A673 (cell line): Measurements from ENCODE around the gene JUNB. TPM values are rescaled to one million over a fixed set of nuclear protein-coding genes. Genes with fewer than 3 reads are reported as not detected.
A peak's percentile ranks its signal among the peaks of the same experiment; 100 is the strongest.

Source experiments
- BruUV-seq: library from RNA; stranded (reverse); fragments of 400-500 nt; replicated peaks from 2 replicates; lab custom pipeline; 2021; lab: Mats Ljungman, UMichigan
- CTCF ChIA-PET: fragments of 300-600 bp; sonication (Branson Sonifier 250); formaldehyde crosslinking; loops from one replicate; lab custom pipeline; 2022; ENCODE audit warnings: antibody characterized with exemption; lab: Charles Lee
- POLR2A ChIA-PET: fragments of 300-600 bp; sonication (Branson Sonifier 250); formaldehyde crosslinking; loops from one replicate; lab custom pipeline; 2022; ENCODE audit warnings: antibody characterized with exemption; ENCODE audit not compliant: low non-redundant PET; lab: Charles Lee
- DNase-seq: peaks from one replicate; pipeline ENCODE4 v3.0.0-alpha.2; 2015; ENCODE audit warnings: low spot score
- H3K27ac ChIP-seq: fragments of 200-600 bp; sonication (generic); 2 replicates; pipeline ENCODE4 v1.5.1; 2016; ENCODE audit warnings: mixed run types, low read depth, mild to moderate bottlenecking, mixed read lengths, antibody characterized with exemption, low read length; ENCODE audit not compliant: poor library complexity, severe bottlenecking
- H3K27me3 ChIP-seq: fragments of 200-600 bp; sonication (generic); replicated peaks from 2 replicates; pipeline ENCODE4 v1.6.1; 2017; ENCODE audit warnings: mixed run types, low read depth, mild to moderate bottlenecking, mixed read lengths, antibody characterized with exemption, low read length; ENCODE audit not compliant: insufficient read depth, poor library complexity
- H3K36me3 ChIP-seq: fragments of 200-600 bp; sonication (generic); 2 replicates; pipeline ENCODE4 v1.6.1; 2016; ENCODE audit warnings: mixed run types, mild to moderate bottlenecking, mixed read lengths, antibody characterized with exemption, low read length; ENCODE audit not compliant: insufficient read depth, poor library complexity, severe bottlenecking
- H3K4me1 ChIP-seq: fragments of 200-600 bp; sonication (generic); 2 replicates; pipeline ENCODE4 v1.6.1; 2017; ENCODE audit warnings: mixed run types, mild to moderate bottlenecking, mixed read lengths, antibody characterized with exemption, low read length; ENCODE audit not compliant: insufficient read depth, poor library complexity, severe bottlenecking
- H3K4me3 ChIP-seq: fragments of 200-600 bp; sonication (generic); 2 replicates; pipeline ENCODE4 v1.5.1; 2016; ENCODE audit warnings: low read depth, mixed run types, mild to moderate bottlenecking, mixed read lengths, low read length; ENCODE audit not compliant: poor library complexity, severe bottlenecking
- H3K9me3 ChIP-seq: fragments of 200-600 bp; sonication (generic); 2 replicates; pipeline ENCODE4 v1.6.1; 2016; ENCODE audit warnings: mixed run types, low read depth, mild to moderate bottlenecking, mixed read lengths, antibody characterized with exemption, low read length; ENCODE audit not compliant: poor library complexity, severe bottlenecking
- CTCF ChIP-seq: fragments of 300-800, 200-600 bp; sonication (generic); conservative IDR thresholded peaks from 2 replicates; pipeline ENCODE4 v1.5.1; 2017; ENCODE audit warnings: low read depth, mild to moderate bottlenecking, antibody characterized with exemption, low read length, moderate library complexity, mixed read lengths
- EZH2 ChIP-seq: fragments of 200-600 bp; sonication (generic); IDR thresholded peaks from 2 replicates; pipeline ENCODE4 v1.6.1; 2017; ENCODE audit warnings: borderline replicate concordance, low read depth, mild to moderate bottlenecking, mixed read lengths, antibody characterized with exemption, low read length; ENCODE audit not compliant: poor library complexity, severe bottlenecking
- intact Hi-C: fragments of 100-400 bp; cut with micrococcal nuclease; formaldehyde crosslinking; loops from one replicate; pipeline ENCODE4 v1.10.0; 2022; ENCODE audit not compliant: unreplicated experiment
- total RNA-seq: library from RNA; stranded (reverse); gene quantifications from 2 replicates; pipeline ENCODE4 v1.2.3, GENCODE V29; 2021

Gene JUNB
- total RNA-seq, 1 experiment from 2014 or later, result 27.7 TPM

DNA sequence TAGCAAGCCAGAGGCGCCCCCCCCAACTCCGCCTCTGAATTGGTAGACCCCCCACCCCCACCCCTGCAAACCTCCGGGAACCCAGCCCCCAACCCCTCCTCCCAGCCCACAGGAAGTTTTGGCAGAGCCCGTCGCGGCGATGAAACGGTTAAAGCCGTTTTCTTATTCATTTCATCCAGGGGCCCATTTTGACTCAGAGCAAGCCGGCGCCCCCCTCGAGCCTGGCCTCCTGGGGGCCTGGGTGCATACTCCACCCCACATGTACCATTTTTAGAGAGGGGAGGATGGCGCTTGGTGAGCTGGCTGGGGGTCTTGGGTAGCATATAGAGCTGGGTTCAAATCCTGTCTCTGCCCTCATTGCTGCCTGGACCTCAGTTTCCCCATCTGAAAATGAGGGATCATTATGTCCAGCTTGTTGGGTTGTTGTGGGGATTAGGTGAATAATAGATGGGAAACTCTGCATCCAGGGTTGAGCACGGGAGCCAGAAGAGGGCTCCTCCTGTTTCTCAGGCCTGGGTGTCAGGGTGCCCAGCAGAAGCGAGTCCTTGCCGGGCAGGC lies 7.9 kb upstream of the JUNB start:
- Histone ChIP-seq H3K27me3 (no peaks in the 10 kb centered on the region), H3K4me1 (peaks cover 51% of the 10 kb centered on the region), H3K27ac (peak overlapping the region; percentile 96), H3K4me3 (peak overlapping the region; percentile 57), H3K9me3 (no peaks in the 10 kb centered on the region), H3K36me3 (no peaks in the 10 kb centered on the region)
- intact Hi-C loops, result no loop called here
- POLR2A ChIA-PET, result no interaction called here
- TF ChIP-seq CTCF (no peak), EZH2 (no peak)
- DNase-seq, result no peak
- CTCF ChIA-PET, result interaction anchor here (0.5 to 1.0 kb wide), 2 partner anchors 17 to 63 kb away, joined by 3 to 5 read pairs; no protein-coding TSS in a partner anchor
- BruUV-seq, result no TSS peak

GRCh38 chr19:12783849-12784393 lies 7.4 kb upstream of the JUNB start:
- DNase-seq, result no peak
- ChIA-PET POLR2A (no interaction called here), CTCF (no interaction called here)
- H3K9me3 ChIP-seq, result no peaks in the 10 kb centered on the region
- no TSS peak for BruUV-seq
- H3K4me1 ChIP-seq, result peaks cover 51% of the 10 kb centered on the region
- no peak for TF ChIP-seq EZH2
- no peak for TF ChIP-seq CTCF
- no peaks in the 10 kb centered on the region for H3K36me3 ChIP-seq
- no peak overlapping the region for H3K4me3 ChIP-seq
- intact Hi-C loops, result no loop called here
- H3K27me3 ChIP-seq, result no peaks in the 10 kb centered on the region
- peak overlapping the region; percentile 96 for H3K27ac ChIP-seq

GRCh38 chr19:12784394-12784870 lies 6.9 kb upstream of the JUNB start:
- H3K27me3 ChIP-seq, result no peaks in the 10 kb centered on the region
- H3K4me1 ChIP-seq, result peaks cover 51% of the 10 kb centered on the region
- H3K4me3 ChIP-seq, result no peak overlapping the region
- DNase-seq, result no peak
- no peak for TF ChIP-seq CTCF
- no peak for TF ChIP-seq EZH2
- intact Hi-C loops, result no loop called here
- H3K27ac ChIP-seq, result peak overlapping the region; percentile 96
- no peaks in the 10 kb centered on the region for H3K36me3 ChIP-seq
- no TSS peak for BruUV-seq
- no peaks in the 10 kb centered on the region for H3K9me3 ChIP-seq
- CTCF ChIA-PET, result no interaction called here
- POLR2A ChIA-PET, result no interaction called here
